WTC11 (cell line): Measurements from ENCODE around the gene KIF2C. TPM values are rescaled to one million over a fixed set of nuclear protein-coding genes. Genes with fewer than 3 reads are reported as not detected.

ENCODE experiments used
- ATAC-seq: fragments of 200-7000 bp; cut with Tn5 transposase; 2 replicates; pipeline ENCODE4 v1.10.0; 2021; ENCODE audit warnings: mild to moderate bottlenecking, moderate library complexity
- CTCF ChIA-PET: fragments of 300-600 bp; sonication (Branson Sonifier 250); formaldehyde crosslinking; loops from one replicate; lab custom pipeline; 2021; ENCODE audit warnings: antibody characterized with exemption; lab: Charles Lee
- POLR2A ChIA-PET: fragments of 350-600 bp; sonication (Branson Sonifier 250); formaldehyde crosslinking; loops from one replicate; lab custom pipeline; 2021; ENCODE audit warnings: antibody characterized with exemption; lab: Charles Lee
- DNase-seq: peaks from one replicate; pipeline ENCODE4 v3.0.0; 2021; ENCODE audit warnings: low spot score
- H3K27ac Mint-ChIP-seq: 2 replicates; pipeline ENCODE4 v1.8.0; 2021; ENCODE audit warnings: mixed read lengths
- H3K27me3 Mint-ChIP-seq: 2 replicates; pipeline ENCODE4 v1.8.0; 2021; ENCODE audit warnings: low read depth, mild to moderate bottlenecking, moderate library complexity, mixed read lengths
- H3K36me3 Mint-ChIP-seq: 2 replicates; pipeline ENCODE4 v1.8.0; 2021; ENCODE audit warnings: mixed read lengths
- H3K4me1 Mint-ChIP-seq: 2 replicates; pipeline ENCODE4 v1.8.0; 2022; ENCODE audit warnings: mixed read lengths
- H3K4me3 Mint-ChIP-seq: 2 replicates; pipeline ENCODE4 v1.8.0; 2021; ENCODE audit warnings: mild to moderate bottlenecking, moderate library complexity, mixed read lengths
- H3K9me3 Mint-ChIP-seq: 2 replicates; pipeline ENCODE4 v1.8.0; 2021; ENCODE audit warnings: mixed read lengths
- ATF2 ChIP-seq: sonication (generic); formaldehyde crosslinking; IDR thresholded peaks from 2 replicates; pipeline ENCODE4 v1.8.1; 2022; ENCODE audit warnings: low read depth, missing genetic modification reagents, borderline replicate concordance
- ATF3 ChIP-seq: sonication (generic); formaldehyde crosslinking; conservative IDR thresholded peaks from 2 replicates; pipeline ENCODE4 v1.8.1; 2022; ENCODE audit warnings: mild to moderate bottlenecking, missing genetic modification reagents
- CBFB ChIP-seq: sonication (generic); formaldehyde crosslinking; IDR thresholded peaks from 2 replicates; pipeline ENCODE4 v1.8.1; 2022; ENCODE audit warnings: mild to moderate bottlenecking, low read depth, missing genetic modification reagents
- CREM ChIP-seq: sonication (generic); formaldehyde crosslinking; IDR thresholded peaks from 2 replicates; pipeline ENCODE4 v1.8.1; 2022; ENCODE audit warnings: mild to moderate bottlenecking, missing genetic modification reagents, moderate library complexity
- CTCF ChIP-seq: fragments of 200-600 bp; IDR thresholded peaks from 2 replicates; pipeline ENCODE4 v1.8.0; 2022; ENCODE audit warnings: antibody characterized with exemption
- EMX1 ChIP-seq: fragments of 250-450 bp; sonication (Bioruptor Pico); IDR thresholded peaks from 2 replicates; pipeline ENCODE4 v1.8.0; 2021; ENCODE audit warnings: mild to moderate bottlenecking
- MLX ChIP-seq: sonication (generic); formaldehyde crosslinking; IDR thresholded peaks from 2 replicates; pipeline ENCODE4 v1.8.1; 2023; ENCODE audit warnings: mild to moderate bottlenecking, missing genetic modification reagents, moderate library complexity
- NFATC4 ChIP-seq: fragments of 250-450 bp; sonication (Bioruptor Pico); IDR thresholded peaks from 2 replicates; pipeline ENCODE4 v1.9.0; 2021; ENCODE audit warnings: mild to moderate bottlenecking
- NR2C2 ChIP-seq: sonication (generic); formaldehyde crosslinking; IDR thresholded peaks from 2 replicates; pipeline ENCODE4 v1.8.0; 2022; ENCODE audit warnings: mild to moderate bottlenecking, missing genetic modification reagents
- NR3C1 ChIP-seq: sonication (generic); formaldehyde crosslinking; conservative IDR thresholded peaks from 2 replicates; pipeline ENCODE4 v1.8.1; 2023; ENCODE audit warnings: low read depth, mild to moderate bottlenecking, missing genetic modification reagents
- PRRX2 ChIP-seq: fragments of 250-450 bp; sonication (Bioruptor Pico); IDR thresholded peaks from 2 replicates; pipeline ENCODE4 v1.8.0; 2021; ENCODE audit warnings: mild to moderate bottlenecking
- RELA ChIP-seq: sonication (generic); formaldehyde crosslinking; IDR thresholded peaks from 2 replicates; pipeline ENCODE4 v1.8.1; 2022; ENCODE audit warnings: missing genetic modification reagents, mild to moderate bottlenecking, borderline replicate concordance
- SMAD4 ChIP-seq: sonication (generic); formaldehyde crosslinking; IDR thresholded peaks from 2 replicates; pipeline ENCODE4 v1.8.0; 2022; ENCODE audit warnings: mild to moderate bottlenecking, missing genetic modification reagents
- SOX15 ChIP-seq: fragments of 250-450 bp; sonication (Bioruptor Pico); IDR thresholded peaks from 2 replicates; pipeline ENCODE4 v1.9.0; 2021; ENCODE audit warnings: mild to moderate bottlenecking
- SP1 ChIP-seq: sonication (generic); formaldehyde crosslinking; conservative IDR thresholded peaks from 2 replicates; pipeline ENCODE4 v1.8.1; 2022; ENCODE audit warnings: missing genetic modification reagents
- STAT6 ChIP-seq: sonication (generic); formaldehyde crosslinking; conservative IDR thresholded peaks from 2 replicates; pipeline ENCODE4 v1.8.1; 2023; ENCODE audit warnings: mild to moderate bottlenecking, low read depth, missing genetic modification reagents, moderate library complexity
- USF2 ChIP-seq: sonication (generic); formaldehyde crosslinking; IDR thresholded peaks from 2 replicates; pipeline ENCODE4 v1.8.1; 2023; ENCODE audit warnings: mild to moderate bottlenecking, missing genetic modification reagents, moderate library complexity
- ZBTB21 ChIP-seq: sonication (generic); formaldehyde crosslinking; IDR thresholded peaks from 2 replicates; pipeline ENCODE4 v1.8.1; 2023; ENCODE audit warnings: mild to moderate bottlenecking, missing genetic modification reagents, borderline replicate concordance
- ZNF232 ChIP-seq: sonication (generic); formaldehyde crosslinking; IDR thresholded peaks from 2 replicates; pipeline ENCODE4 v1.8.0; 2022; ENCODE audit warnings: mild to moderate bottlenecking, missing genetic modification reagents
- ZNF263 ChIP-seq: sonication (generic); formaldehyde crosslinking; IDR thresholded peaks from 2 replicates; pipeline ENCODE4 v1.8.1; 2022; ENCODE audit warnings: low read depth, mild to moderate bottlenecking, moderate library complexity, missing genetic modification reagents
- ZNF281 ChIP-seq: sonication (generic); formaldehyde crosslinking; IDR thresholded peaks from 2 replicates; pipeline ENCODE4 v1.8.0; 2023; ENCODE audit warnings: mild to moderate bottlenecking, missing genetic modification reagents
- ZNF425 ChIP-seq: fragments of 250-450 bp; sonication (Bioruptor Pico); conservative IDR thresholded peaks from 2 replicates; pipeline ENCODE4 v1.9.0; 2021; ENCODE audit warnings: mild to moderate bottlenecking
- ZNF671 ChIP-seq: fragments of 250-450 bp; sonication (Bioruptor Pico); IDR thresholded peaks from 2 replicates; pipeline ENCODE4 v1.8.0; 2021; ENCODE audit warnings: mild to moderate bottlenecking
- total RNA-seq: library from RNA; stranded (reverse); gene quantifications from 3 replicates; pipeline ENCODE4 v1.2.3, GENCODE V29; 2021

Gene KIF2C
- total RNA-seq, 1 experiment from 2014 or later: 93.8 TPM

GRCh38 chr1:44696789-44697345 is 42.8 kb upstream of the KIF2C start:
- no peak for ATAC-seq
- Mint-ChIP-seq H3K4me1 (no peaks in the 10 kb centered on the region), H3K27ac (no peak overlapping the region), H3K9me3 (no peaks in the 10 kb centered on the region), H3K27me3 (peaks cover 3% of the 10 kb centered on the region; the same call in 1 of the 2 replicates), H3K4me3 (no peak overlapping the region)
- ChIA-PET CTCF (interaction anchor here (0.9 to 1.3 kb wide), 3 partner anchors 9 to 44 kb away, joined by 3 to 4 read pairs (median 3); no protein-coding TSS in a partner anchor), POLR2A (no interaction called here)
- DNase-seq: no peak
- TF ChIP-seq STAT6 (CRISPR knock-in tag): no peak
- no peak for TF ChIP-seq CTCF
- no peak for TF ChIP-seq NR3C1 (CRISPR knock-in tag)
- no peak for TF ChIP-seq NR2C2
- no peak for TF ChIP-seq MLX (CRISPR knock-in tag)
- no peak for TF ChIP-seq EMX1 (CRISPR knock-in tag)
- no peak for TF ChIP-seq USF2 (CRISPR knock-in tag)
- no peak for TF ChIP-seq ZNF263
- no peak for TF ChIP-seq SMAD4
- no peak for TF ChIP-seq ZNF281 (CRISPR knock-in tag)
- TF ChIP-seq SOX15: no peak
- TF ChIP-seq ZBTB21 (CRISPR knock-in tag): no peak
- TF ChIP-seq, all 79 proteins: peak for 0
- no peaks in the 10 kb centered on the region for H3K36me3 Mint-ChIP-seq

- Mint-ChIP-seq H3K27me3 (peaks cover 3% of the 10 kb centered on the region; the same call in 1 of the 2 replicates), H3K4me3 (no peak overlapping the region), H3K9me3 (no peaks in the 10 kb centered on the region), H3K36me3 (no peaks in the 10 kb centered on the region), H3K4me1 (0 out of 2 replicates have a peak, but pooled peaks cover 3% of the 10 kb centered on the region), H3K27ac (no peak overlapping the region)
- POLR2A ChIA-PET: no interaction called here
- CTCF ChIA-PET: interaction anchor here (0.8 kb wide), 1 partner anchor 45 kb away, joined by 3 read pairs; no protein-coding TSS in a partner anchor
- no peak for DNase-seq
- ATAC-seq: no peak
- no peak for TF ChIP-seq RELA (CRISPR knock-in tag)
- no peak for TF ChIP-seq CBFB (CRISPR knock-in tag)
- no peak for TF ChIP-seq ZNF671 (CRISPR knock-in tag)
- no peak for TF ChIP-seq ATF3 (CRISPR knock-in tag)
- no peak for TF ChIP-seq PRRX2
- no peak for TF ChIP-seq NFATC4 (CRISPR knock-in tag)
- TF ChIP-seq ZNF232 (CRISPR knock-in tag): no peak
- TF ChIP-seq ZNF425: no peak
- TF ChIP-seq ATF2: no peak
- no peak for TF ChIP-seq CREM (CRISPR knock-in tag)
- no peak for TF ChIP-seq NR2C2
- no peak for TF ChIP-seq SP1
- no peak for TF ChIP-seq ZNF263
Observed at GRCh38 chr1:44698138-44698537, 41.5 kb upstream of the KIF2C start.
